Lower leg skin (tissue), 3 donors: ENCODE results near the gene RNLS.

ENCODE experiments used
- POLR2A ChIP-seq, 2 donors: fragments of 450-650 bp; IDR thresholded peaks; one replicate each; pipeline ENCODE4 v1.6.1; 2016 to 2017; ENCODE audit warnings: antibody characterized with exemption in 2 of 2, mild to moderate bottlenecking in 1 of 2, moderate library complexity in 1 of 2
- TF ChIP-seq, protein P1 (sequence below), 3 donors: fragments of 450-650 bp; IDR thresholded peaks; one replicate each; pipeline ENCODE4 v1.5.1; 2016; ENCODE audit warnings: antibody characterized with exemption in 3 of 3, mild to moderate bottlenecking in 3 of 3, moderate library complexity in 2 of 3

DNA sequence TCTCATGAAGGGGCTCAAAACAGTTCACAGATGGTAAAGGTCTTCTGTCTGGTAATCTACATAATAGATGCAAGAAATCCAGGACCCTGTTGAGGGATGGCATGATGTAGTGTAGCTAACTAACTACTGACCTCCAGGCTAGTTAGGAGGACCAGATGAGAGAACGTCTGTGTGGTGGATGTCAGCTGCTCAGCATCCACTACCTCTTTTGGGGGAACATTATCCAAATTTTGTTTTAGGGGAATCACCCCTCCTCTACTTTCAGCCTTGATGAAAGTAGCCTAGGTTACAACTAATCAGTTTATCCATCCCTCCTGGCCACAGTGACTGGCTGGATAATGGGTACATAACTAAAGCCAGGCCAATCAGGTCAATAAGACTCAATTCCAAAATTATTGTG, 246.0 kb downstream of the RNLS start:
- TF ChIP-seq, protein P1, sequence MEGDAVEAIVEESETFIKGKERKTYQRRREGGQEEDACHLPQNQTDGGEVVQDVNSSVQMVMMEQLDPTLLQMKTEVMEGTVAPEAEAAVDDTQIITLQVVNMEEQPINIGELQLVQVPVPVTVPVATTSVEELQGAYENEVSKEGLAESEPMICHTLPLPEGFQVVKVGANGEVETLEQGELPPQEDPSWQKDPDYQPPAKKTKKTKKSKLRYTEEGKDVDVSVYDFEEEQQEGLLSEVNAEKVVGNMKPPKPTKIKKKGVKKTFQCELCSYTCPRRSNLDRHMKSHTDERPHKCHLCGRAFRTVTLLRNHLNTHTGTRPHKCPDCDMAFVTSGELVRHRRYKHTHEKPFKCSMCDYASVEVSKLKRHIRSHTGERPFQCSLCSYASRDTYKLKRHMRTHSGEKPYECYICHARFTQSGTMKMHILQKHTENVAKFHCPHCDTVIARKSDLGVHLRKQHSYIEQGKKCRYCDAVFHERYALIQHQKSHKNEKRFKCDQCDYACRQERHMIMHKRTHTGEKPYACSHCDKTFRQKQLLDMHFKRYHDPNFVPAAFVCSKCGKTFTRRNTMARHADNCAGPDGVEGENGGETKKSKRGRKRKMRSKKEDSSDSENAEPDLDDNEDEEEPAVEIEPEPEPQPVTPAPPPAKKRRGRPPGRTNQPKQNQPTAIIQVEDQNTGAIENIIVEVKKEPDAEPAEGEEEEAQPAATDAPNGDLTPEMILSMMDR (IDR thresholded peaks at IDR 0.05) = no peak
- no peak for TF ChIP-seq POLR2A (IDR thresholded peaks at IDR 0.05)
